RKO (cell line): ENCODE data around the gene NR2E1.

Experiments
- DNase-seq: peaks from one replicate; pipeline ENCODE4 v3.0.0-alpha.2; 2016; ENCODE audit warnings: low spot score

NR2E1 gene

GRCh38 chr6:108156180-108156937 is 9.5 kb upstream of the NR2E1 start:
- DNase-seq = no peak

GRCh38 chr6:108156938-108157233 is 8.9 kb upstream of the NR2E1 start:
- no peak for DNase-seq

GRCh38 chr6:108157234-108157980 is 8.4 kb upstream of the NR2E1 start:
- no peak for DNase-seq

- DNase-seq = no peak
Measured at GRCh38 chr6:108157981-108158525, 7.8 kb upstream of the NR2E1 start.

GRCh38 chr6:108159981-108160380 is 5.8 kb upstream of the NR2E1 start:
- no peak for DNase-seq

GRCh38 chr6:108161724-108162282 is 4.0 kb upstream of the NR2E1 start:
- no peak for DNase-seq

- DNase-seq = peak; percentile 34
Measured at GRCh38 chr6:108163267-108163643, 2.6 kb upstream of the NR2E1 start.

- DNase-seq = no peak
Measured at GRCh38 chr6:108163644-108164542, 1.9 kb upstream of the NR2E1 start.

- no peak for DNase-seq
Measured at GRCh38 chr6:108164543-108164814, 1.3 kb upstream of the NR2E1 start.

GRCh38 chr6:108164815-108165706 is 761 bp upstream of the NR2E1 start:
- DNase-seq = no peak

- no peak for DNase-seq
Measured at GRCh38 chr6:108166664-108167448, 1.0 kb downstream of the NR2E1 start.

- DNase-seq = no peak
Measured at GRCh38 chr6:108167449-108168089, 1.7 kb downstream of the NR2E1 start.

- DNase-seq = no peak
Measured at GRCh38 chr6:108168090-108168463, 2.3 kb downstream of the NR2E1 start.

GRCh38 chr6:108168501-108169463 is 3.0 kb downstream of the NR2E1 start:
- DNase-seq = no peak

- no peak for DNase-seq
Measured at GRCh38 chr6:108169464-108170331, 3.9 kb downstream of the NR2E1 start.

GRCh38 chr6:108170332-108171290 is 4.8 kb downstream of the NR2E1 start:
- no peak for DNase-seq
